Measurements from ENCODE around the gene MYH7B.

MYH7B gene

DNA sequence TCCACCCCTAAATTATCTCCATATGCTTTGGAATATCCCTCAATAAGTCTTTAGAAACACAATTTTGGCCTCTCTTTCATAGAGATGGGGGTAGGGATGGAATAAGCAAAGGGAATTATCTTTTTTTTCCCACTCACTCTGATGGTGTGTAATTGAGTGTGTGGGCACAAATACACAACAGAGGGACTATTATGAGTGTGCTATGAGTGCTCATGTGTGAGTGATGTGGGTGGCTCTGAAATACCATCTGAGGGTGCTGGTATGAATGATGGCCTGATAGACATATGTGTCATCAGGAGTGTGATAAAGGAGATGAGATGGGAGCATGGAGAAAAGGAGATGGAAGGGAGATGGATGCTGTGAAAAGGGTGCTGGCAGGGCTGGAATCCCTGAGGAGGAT, 35.6 kb upstream of the MYH7B start:
- no peak overlapping the region for H3K4me3 ChIP-seq (ENCODE audit: low read depth, low read length)
- TF ChIP-seq MYC (IDR thresholded peaks at IDR 0.05; ENCODE audit: low read depth, low read length) (no peak), POLR2A (IDR thresholded peaks at IDR 0.05; ENCODE audit: extremely low read depth, insufficient read length) (no peak)
- TF ChIP-seq, protein P1, sequence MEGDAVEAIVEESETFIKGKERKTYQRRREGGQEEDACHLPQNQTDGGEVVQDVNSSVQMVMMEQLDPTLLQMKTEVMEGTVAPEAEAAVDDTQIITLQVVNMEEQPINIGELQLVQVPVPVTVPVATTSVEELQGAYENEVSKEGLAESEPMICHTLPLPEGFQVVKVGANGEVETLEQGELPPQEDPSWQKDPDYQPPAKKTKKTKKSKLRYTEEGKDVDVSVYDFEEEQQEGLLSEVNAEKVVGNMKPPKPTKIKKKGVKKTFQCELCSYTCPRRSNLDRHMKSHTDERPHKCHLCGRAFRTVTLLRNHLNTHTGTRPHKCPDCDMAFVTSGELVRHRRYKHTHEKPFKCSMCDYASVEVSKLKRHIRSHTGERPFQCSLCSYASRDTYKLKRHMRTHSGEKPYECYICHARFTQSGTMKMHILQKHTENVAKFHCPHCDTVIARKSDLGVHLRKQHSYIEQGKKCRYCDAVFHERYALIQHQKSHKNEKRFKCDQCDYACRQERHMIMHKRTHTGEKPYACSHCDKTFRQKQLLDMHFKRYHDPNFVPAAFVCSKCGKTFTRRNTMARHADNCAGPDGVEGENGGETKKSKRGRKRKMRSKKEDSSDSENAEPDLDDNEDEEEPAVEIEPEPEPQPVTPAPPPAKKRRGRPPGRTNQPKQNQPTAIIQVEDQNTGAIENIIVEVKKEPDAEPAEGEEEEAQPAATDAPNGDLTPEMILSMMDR (IDR thresholded peaks at IDR 0.05; ENCODE audit: low read depth, low read length), result no peak
- TF ChIP-seq, protein P2, sequence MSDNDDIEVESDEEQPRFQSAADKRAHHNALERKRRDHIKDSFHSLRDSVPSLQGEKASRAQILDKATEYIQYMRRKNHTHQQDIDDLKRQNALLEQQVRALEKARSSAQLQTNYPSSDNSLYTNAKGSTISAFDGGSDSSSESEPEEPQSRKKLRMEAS (IDR thresholded peaks at IDR 0.05; ENCODE audit: low read depth, low read length), result no peak
- no peak for DNase-seq (ENCODE audit: low read depth)

DNA sequence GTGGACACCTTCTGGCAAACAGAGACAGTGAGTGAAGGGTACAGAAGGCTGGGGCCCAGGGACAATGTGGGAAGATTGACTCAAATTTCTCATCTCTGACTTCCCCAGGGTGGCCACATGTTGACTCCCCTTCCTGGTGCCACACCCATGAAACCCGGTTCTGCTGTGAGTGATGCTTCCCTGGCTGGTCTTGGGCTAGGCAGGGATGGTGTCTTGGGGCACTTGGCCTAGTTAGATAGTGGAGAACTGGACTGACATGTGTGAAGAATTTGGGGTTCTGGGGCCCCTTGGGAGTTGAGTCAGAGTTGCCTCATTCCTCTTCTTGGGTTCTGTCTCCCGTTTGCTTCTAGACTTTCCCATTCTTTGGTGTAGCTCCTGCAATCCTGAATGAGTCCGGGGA, 34.2 kb upstream of the MYH7B start:
- DNase-seq (ENCODE audit: low read depth), result no peak
- TF ChIP-seq, protein P2 (IDR thresholded peaks at IDR 0.05; ENCODE audit: low read depth, low read length), result no peak
- TF ChIP-seq MYC (IDR thresholded peaks at IDR 0.05; ENCODE audit: low read depth, low read length) (no peak), POLR2A (IDR thresholded peaks at IDR 0.05; ENCODE audit: extremely low read depth, insufficient read length) (no peak)
- TF ChIP-seq, protein P1 (IDR thresholded peaks at IDR 0.05; ENCODE audit: low read depth, low read length), result no peak
- no peak overlapping the region for H3K4me3 ChIP-seq (ENCODE audit: low read depth, low read length)

DNA sequence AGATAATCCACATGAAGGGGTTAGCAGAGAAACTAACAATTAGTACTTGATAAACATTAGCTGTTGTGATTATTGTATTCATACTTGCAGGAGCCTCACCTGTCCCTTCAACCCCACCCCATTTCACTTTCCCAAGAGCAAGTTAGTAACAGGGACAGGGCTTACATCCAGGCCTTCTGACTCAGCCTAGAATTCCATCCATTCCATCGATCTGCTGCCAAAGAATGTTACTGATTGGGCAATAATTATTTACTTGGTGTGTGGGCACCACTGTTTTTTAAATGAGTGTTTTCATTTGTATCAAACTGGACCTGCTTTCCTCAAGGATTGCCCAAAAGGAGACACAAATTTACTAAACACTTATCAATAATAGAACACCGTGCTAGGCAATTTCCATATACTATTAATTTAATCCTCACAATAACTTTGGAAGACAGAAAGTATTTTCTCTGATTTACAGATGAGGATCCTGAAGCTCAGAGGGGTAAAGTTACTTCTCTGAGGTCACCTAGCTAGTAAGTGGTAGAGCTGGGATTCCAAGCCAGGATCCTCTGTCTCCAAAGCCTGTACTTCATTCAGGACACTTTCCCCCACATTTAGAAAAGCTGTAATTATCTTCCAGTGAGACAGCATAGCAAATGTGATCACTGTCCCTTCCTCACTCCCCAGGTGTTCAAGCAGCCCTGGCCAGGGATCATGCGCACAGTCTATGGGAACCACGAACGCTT, 32.9 kb upstream of the MYH7B start:
- DNase-seq (ENCODE audit: low read depth), result no peak
- TF ChIP-seq MYC (IDR thresholded peaks at IDR 0.05; ENCODE audit: low read depth, low read length) (no peak), POLR2A (IDR thresholded peaks at IDR 0.05; ENCODE audit: extremely low read depth, insufficient read length) (no peak)
- TF ChIP-seq, protein P1 (IDR thresholded peaks at IDR 0.05; ENCODE audit: low read depth, low read length), result no peak
- TF ChIP-seq, protein P2 (IDR thresholded peaks at IDR 0.05; ENCODE audit: low read depth, low read length), result no peak
- H3K4me3 ChIP-seq (ENCODE audit: low read depth, low read length), result no peak overlapping the region

DNA sequence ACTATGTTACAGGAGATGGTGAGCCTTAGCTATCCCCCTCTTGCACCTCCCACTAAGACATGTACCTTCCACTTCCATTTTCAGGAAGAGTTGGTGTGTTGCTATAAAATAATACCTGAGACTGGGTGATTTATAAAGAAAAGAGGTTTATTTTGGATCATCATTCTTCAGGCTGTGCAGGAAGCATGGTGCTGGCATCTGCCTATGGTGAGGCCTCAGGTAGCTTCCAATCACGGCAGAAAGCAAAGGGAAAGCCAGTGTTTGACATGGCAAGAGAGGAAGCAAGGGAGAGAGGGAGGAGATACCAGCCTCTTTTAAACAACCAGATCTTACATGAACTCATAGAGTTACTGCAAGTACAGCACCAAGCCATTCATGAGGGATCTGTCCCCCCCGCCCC, 32.3 kb upstream of the MYH7B start:
- no peak for DNase-seq (ENCODE audit: low read depth)
- H3K4me3 ChIP-seq (ENCODE audit: low read depth, low read length), result no peak overlapping the region
- no peak for TF ChIP-seq POLR2A (IDR thresholded peaks at IDR 0.05; ENCODE audit: extremely low read depth, insufficient read length)
- TF ChIP-seq MYC (IDR thresholded peaks at IDR 0.05; ENCODE audit: low read depth, low read length), result no peak
- TF ChIP-seq, protein P2 (IDR thresholded peaks at IDR 0.05; ENCODE audit: low read depth, low read length), result no peak
- TF ChIP-seq, protein P1 (IDR thresholded peaks at IDR 0.05; ENCODE audit: low read depth, low read length), result no peak

DNA sequence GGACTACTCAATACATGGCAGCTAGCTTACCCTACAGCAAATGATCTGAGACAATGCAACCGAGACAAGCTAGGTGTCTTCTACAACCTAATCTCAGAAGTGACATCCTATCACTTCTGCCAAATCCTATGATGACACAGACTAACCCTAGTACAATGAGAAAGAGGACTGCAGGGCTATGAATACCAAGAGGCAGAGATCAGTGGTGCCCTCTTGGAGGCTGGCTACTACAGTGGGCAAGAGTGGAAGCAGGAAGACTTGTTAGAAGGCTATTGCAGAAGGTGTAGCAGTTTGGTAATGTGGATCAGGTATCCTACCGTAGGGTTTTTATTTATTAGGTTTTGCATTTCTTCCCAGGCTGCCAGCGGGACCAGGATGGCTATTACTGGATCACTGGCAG, 30.3 kb upstream of the MYH7B start:
- DNase-seq (ENCODE audit: low read depth), result no peak
- H3K4me3 ChIP-seq (ENCODE audit: low read depth, low read length), result no peak overlapping the region
- TF ChIP-seq, protein P1 (IDR thresholded peaks at IDR 0.05; ENCODE audit: low read depth, low read length), result no peak
- TF ChIP-seq MYC (IDR thresholded peaks at IDR 0.05; ENCODE audit: low read depth, low read length) (no peak), POLR2A (IDR thresholded peaks at IDR 0.05; ENCODE audit: extremely low read depth, insufficient read length) (no peak)
- TF ChIP-seq, protein P2 (IDR thresholded peaks at IDR 0.05; ENCODE audit: low read depth, low read length), result no peak
